ENCODE results near the gene PRPF19.

PRPF19 gene

DNA sequence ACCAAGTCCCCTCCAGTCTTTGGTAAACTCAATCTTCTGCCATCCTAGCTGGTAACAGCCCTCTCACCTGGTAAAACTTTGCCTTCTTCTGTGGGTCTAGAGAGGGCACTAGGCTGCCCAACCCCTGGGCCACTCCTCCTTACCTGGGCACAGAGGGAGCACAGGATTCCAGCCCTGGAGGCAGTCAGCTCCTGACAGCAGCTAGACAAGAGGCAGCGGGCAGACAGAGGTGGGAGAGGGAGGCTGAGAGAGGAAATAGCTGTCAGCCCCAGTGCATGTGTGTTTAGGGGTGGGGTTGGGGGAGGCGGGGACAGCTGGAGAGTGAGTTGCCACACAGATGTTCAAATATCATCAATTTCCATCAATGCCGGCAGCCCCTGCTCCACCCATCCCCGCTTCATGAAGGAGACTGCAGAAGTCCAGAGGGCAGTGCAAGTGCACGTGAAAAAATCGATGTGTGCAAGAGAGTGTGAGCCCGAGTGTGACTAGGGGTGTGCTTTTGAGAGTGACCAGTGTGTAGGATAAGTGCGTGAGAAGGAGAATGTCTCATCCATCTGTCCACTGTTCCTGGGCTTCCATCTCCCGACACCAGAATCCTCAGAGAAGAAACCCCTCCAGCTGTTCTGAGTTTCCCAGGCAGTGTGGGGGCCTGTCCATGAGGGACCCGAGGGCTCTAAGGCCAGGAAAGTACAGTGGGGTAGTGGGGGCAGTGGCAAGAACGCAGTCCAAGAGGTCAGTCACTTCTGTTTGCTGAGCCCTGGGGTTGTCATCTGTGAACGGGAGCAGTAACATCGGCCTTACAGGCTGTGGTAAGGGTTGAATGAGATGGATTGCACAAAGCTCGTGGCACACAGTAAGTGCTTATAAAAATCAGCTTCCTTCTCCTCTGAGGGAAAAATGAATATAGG, 50.4 kb downstream of the PRPF19 start, which contains the start of gene PTGDR2:
PTGDR2 (minus strand) TSS at position 225 of the 908 bp plus-strand sequence. CDS start 2,228 bp downstream, outside the sequence.
- DNase-seq: no peak

DNA sequence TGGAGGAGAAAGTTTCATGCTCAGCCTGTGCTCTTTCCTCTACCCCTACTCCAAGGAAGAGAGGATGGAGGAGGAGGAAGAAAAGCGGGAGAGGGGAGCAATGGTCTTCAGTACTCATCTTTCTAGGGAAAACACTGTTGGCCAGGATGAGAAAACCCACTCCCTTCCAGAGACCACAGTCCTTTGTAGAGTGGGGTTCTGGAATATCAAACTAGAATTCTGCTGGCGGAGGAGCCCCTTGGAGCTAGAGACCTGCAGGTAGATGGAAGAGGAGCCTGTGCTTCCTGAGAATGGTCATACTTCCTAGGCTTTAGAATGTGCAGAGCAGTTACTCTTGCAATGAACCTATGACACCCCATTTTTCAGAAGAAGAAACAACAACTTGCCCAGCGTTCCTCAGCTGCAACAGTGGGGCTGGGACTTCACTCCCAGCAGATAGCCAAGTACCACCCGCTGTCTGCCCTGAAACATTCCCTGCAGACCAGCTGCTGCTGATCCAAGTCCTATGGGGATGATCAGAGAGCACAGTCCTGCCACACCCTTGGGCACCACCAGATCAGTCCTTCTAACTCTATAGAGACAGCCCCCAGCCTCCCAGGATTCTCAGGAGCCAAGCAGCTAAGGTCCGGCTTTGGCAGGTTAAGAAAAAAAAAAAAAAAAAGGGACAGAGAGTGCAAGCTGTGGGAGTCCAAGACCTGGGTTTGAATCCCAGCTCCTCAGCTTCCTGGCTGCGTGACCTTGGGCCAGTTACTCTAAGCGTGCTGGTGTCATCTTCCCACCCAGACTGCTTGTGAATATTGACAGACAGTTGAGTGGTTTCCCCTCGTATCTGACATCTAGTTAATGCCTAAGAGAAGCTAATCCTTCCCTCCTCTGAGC, 51.3 kb downstream of the PRPF19 start:
- no peak for DNase-seq

DNA sequence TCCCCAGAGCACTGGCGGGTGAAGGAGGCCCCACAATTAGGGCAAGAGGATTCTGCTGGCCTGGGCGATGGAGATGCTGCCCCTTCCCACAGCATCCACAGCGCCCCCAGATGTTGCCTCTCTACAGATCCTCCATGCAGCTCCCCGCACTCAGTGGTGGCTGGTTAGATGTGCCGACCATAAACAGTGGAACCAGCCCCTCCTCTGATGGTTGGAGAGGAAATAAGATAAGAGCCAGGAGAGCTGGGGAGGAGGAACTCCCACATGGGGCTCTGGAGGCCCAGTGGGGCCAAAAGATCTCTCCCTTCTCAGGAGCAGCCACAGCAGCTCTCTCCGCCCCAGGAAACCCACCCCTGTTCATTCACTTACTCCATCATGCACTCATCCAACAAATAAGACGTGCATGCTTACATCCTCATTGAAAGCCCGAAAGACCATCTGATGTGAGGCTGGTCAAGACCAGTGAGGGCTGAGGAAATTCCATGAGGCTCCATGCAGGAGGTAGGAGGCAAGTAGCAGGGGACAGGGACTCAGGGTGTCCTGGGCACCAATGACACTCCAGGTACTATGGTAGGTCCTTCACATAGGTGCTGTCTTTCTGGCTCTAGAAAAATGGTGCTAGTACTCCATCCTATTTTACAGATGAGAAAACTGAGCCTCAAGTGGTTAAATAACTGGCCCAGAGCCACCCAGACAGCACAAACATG, 52.1 kb downstream of the PRPF19 start:
- no peak for DNase-seq

DNA sequence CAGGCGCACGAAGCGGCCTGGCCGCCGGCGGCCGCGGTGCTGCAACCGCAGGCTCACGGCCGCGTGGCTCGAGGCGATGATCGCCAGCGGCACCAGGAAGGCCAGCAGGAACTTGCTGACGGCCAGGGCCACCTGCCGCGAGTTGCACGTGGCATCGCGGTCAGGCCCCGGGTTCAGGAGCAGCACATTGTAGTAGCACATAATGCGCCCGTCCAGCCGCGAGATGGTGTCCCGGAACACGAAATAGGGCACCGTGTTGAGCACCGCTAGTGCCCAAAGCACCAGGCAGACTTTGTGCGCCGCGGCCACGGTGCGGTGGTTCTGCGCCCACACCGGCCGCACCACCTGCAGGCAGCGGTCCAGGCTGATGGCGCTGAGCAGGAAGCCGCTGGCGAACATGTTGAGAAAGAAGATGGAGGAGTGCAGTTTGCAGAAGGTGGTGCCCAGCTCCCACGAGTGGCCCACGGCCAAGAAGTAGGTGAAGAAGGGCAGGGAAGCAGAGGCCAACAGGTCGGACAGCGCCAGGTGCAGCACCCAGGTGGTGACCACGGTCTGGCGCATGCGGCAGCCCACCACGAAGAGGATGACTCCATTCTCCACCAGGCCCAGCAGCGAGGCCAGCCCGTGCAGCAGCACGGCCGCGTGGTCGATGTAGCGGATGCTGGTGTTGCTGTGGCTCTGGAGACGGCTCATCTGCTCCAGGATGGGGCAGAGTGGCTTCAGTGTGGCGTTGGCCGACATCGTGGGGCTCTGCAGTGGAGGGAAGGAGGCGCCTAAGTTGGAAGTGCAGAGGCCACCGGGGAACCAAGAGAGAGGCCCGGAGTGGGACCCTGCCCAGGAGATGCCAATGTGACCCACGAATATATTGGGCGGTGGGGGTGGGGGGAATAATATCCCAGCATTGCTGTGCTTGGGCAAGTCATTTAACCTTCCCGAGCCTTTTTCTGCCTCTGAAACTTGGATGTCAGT, 53.1 kb downstream of the PRPF19 start:
- DNase-seq: no peak

DNA sequence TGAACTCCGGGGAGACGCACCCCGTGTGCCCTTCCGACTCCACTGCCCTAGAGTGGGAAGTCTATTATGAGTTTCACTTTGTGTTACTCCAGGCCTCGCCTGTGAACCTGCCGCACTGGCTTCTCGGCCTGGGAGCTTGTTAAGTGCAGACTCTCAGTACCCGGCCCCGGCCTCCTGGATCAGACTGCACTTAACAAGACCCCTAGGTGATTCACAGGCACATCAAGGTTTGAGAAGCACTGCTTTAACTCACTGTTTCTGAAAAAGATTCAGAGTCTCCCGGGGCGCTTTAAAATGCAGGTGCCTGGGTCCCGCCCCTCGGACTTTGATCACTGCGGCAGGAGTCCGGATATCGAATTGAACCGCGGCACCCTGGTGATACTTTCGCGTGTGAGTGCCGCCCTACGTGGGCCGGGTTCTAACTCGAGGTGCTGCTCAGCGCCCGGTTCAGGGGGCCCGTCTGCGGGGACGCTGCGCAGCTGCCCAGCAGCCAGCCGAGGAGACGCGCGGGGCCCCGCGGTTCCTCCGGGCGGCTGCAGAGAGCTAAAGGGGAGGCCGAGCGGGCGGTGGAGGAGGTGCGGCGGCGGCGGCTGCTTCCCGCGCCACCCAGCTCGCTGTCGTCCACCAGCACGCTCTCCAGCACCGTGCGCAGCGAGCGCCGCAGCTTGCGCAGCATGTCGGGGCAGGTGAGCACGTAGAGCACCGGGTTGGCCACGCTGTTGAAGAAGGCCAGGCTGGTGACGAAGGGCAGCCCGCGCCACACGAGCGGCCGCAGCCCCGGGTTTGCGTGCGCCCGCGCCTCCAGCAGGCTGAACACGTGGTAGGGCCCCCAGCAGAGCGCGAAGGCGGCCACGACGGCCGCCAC, 54.0 kb downstream of the PRPF19 start:
- no peak for DNase-seq

DNA sequence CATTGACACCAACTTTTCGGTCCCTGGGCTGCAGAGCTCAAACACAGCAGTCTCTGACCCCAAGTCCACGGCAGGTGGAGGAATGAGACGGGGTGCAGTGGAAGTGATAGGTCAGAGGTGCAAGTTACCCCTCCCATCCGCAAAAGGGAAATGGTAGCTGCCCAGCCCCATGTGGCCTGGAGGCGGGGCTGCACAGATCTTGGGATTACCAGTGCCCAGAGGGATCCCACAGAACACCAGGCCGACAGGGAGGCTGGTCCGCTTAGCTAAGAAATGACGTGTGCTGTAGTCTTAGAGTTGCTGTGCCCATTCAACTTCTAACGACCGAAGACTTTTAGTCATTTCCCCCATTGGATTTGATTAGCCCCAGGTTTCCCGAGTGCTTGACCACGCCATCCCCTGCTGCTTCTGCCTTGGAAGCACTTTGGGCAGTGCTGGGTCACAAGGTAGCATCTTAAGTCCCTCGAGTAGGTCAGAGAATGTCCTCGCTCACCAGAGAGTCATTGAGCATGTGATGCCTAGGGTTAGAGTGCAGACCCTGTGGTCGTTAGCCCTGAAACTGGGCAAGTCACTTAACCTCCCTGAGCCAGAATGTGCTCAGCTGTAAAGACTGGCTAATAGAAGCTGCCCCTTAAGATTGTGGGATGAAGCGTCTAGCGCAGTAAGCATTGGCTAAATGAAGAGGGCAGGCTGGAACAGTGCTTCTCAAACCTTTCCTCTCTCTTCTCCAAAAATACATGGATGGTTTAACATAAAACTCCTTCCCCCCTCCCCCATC, 54.9 kb downstream of the PRPF19 start:
- no peak for DNase-seq

DNA sequence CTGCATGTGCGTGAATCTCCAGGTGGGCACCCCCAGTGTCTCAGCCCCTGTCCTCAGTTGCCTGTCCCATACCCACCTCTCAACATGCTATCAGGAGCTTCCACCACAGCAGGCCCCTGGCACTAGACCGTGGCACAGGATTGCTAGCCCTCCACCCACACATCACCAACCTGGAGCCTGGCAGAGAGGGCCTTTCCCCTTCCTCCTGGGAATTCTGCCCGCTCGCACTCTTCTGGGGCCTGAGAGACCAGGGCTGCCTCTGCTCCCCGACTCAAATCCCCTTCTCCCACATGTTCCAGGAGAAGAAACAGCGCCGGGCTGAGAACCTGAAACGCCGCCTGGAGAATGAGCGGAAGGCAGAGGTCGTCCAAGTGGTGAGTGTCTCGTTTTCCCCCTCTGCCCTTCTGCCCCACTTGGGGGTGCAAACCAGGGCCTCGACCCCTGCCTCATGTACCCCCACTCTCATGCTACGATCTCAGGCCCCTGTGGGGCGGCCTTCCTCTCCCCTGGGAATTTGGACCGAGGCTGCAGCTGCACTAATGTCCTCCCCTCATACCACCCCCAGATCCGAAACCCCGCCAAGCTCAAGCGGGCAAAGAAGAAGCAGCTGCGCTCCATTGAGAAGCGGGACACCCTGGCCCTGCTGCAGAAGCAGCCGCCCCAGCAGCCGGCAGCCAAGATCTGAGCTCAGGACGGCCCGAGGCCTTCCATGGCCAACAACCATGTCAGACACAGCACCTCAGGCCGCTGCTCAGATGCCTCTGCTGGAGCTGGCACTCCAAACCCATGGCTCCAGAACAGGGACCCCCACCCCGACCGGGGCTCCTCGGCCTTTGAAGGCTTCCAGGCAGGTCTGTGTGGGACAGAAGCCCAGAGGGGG, 56.5 kb downstream of the PRPF19 start:
- DNase-seq: no peak

DNA sequence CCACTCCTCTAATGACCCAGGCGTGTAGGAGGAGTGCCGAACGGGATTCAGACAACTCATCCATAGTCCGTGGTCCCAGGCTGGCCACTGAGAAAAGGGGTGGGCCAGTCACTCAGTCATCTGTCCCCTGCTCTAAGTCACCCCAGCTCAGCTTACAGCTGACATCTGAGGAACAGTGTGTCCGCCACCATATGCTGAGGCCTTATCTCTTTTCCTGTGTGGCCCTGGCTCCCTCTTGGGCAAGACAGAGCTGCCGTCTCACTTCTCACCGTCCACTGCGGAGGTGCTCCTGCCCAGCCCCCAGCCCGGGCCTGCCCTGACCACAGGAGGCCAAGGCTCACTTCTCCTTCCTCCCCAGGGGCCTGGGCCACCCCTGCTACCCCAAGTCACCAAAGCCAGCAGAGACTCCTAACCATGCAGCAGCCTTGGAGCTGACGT, 57.7 kb downstream of the PRPF19 start:
- DNase-seq: no peak

DNA sequence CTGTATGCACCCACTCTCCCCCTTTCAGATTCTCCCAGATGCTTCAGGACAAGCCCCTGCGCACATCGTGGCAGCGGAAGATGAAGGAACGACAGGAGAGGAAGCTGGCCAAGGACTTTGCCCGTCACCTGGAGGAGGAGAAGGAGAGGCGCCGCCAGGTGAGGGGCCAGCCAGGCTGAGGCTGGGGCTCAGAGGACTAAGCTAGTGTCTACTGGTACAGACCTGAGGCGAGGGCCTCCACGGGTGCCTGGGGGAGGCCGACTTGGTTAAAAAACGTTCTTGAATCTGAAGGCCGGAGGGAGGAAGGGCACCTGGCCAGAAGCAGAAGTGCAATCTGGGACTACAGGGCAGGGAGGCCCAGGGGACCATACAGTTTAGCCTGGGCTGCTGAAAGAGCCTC, 58.5 kb downstream of the PRPF19 start:
- no peak for DNase-seq

DNA sequence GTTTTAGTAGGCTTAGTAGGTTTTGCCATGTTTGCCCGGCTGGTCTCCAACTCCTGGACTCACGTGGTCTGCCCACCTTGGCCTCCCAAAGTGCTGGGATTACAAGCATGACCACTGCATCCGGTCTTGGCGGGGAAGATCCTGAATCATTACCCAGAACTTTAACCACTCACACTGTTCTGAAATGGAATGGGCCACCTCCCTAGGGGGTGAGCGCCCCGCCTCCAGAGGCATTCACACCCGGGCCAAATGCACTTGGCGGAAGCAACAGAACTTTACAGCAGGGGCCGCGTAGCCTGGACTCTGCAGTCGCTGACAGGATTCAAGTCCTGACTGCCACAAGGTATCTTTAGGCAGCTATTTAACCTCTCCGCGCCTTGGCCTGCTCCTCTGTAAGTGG, 59.1 kb downstream of the PRPF19 start:
- no peak for DNase-seq

DNA sequence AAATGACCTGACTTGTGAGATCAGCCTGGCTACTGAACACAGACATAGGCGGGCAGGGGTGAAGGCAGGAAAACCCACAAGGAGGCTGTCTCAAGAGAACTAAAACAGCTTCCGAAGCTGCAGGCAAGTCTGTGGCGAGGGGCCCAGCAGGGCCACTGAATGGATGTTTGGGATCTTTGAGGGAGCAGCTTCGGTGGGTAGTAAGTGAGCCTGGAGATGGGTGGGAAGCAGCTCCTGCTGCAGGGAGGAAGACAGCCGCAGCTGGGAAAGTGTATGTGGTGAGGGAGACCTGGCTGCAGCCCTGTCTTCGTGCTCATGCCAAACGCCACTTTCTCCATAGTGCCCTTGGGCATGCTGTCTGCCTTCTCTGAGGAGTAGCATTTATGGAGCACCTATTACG, 61.0 kb downstream of the PRPF19 start:
- no peak for DNase-seq

DNA sequence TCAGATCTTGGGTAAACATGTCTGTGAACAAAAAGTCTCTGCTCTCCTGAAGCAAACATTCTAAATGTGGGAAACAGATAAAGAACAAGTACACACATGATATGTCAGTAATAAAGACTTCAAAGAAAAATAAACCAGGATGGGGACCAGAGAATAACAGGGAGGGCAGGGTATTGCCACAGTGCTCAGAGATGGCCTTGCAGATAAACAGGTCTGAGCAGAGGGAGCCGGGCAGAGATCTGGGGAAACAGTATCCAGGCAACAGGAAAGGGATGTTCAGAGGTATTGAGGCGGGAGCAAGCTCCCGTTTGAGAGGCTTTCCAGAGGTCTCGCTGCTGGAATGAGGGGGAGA, 61.5 kb downstream of the PRPF19 start:
- DNase-seq: no peak

DNA sequence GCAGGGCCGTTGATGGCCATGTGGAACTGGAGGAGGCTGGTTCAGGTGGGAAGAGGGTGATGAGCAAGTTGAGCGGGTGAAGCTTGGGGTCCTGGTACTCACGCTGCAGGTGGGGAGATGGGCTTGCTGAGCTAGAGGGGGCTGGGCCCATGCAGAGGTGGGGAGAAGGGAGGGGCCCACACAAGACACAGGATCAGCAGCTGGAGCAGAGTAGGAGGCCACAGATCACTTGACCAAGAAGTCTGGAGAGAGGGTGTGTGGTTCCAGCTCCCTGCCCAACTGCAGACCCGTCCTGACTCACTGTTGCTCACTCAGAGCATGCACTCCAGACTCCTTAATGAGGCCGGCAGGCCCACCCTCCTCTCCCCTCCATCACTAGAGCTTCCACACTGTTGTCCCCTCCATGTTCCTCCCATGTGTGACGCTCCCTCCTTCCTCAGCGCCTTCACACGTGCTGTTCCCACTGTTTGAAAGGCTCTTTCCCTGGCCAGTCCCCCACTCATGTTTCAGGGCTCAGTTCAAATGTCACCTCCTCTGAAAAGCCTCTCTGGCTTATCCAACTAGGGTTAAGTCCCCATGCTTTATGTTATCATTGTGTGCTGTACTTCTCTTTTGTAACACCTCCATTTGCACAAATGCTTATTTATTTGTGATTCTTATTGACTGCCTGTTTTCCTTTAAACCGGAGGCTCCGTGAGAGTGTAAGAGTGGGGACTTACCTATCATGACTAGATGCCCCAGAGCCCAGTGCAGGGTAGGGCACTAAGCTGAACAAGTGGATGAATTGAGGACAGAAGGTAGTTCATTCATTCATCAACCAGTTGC, 62.1 kb downstream of the PRPF19 start:
- no peak for DNase-seq

DNA sequence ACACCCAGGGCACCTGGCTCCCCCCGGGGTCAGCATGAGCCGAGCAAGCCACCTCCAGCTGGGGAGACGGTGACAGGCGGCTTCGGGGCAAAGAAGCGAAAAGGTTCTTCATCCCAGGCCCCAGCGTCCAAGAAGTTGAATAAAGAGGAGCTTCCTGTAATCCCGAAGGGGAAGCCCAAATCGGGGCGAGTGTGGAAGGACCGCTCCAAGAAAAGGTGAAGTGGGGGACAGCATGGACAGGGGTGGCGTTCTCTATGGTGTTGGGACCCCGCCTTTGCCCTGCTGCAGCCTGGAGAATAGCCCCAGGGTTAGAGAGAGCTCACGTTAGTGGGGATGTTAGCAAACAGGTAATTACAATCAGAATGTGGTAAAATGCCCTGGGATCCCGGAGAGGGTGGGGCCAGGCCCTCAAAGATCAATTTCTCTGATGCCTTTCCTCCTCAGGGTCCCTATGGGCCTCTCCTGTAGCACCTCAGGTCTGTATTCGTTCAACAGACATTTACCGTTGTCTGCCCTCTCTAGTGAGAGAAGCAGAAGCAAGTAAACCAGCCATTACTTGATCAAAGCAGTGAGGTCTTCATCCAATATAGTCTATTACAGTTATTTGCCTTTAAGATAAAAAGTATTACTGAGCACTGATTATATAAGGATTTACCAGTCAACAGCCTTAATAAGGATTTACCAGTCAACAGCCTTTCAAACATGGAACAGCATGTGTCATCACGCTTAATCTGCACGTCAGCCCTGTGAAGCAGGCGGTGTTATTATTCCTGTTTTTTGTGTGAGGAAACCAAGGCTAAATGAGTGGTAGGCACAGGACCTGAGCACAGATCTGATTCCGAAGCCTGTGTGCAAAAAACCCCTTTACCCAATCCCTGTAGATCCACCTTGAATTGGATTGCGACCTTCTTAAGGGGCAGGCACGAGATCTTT, 63.5 kb downstream of the PRPF19 start:
- no peak for DNase-seq

DNA sequence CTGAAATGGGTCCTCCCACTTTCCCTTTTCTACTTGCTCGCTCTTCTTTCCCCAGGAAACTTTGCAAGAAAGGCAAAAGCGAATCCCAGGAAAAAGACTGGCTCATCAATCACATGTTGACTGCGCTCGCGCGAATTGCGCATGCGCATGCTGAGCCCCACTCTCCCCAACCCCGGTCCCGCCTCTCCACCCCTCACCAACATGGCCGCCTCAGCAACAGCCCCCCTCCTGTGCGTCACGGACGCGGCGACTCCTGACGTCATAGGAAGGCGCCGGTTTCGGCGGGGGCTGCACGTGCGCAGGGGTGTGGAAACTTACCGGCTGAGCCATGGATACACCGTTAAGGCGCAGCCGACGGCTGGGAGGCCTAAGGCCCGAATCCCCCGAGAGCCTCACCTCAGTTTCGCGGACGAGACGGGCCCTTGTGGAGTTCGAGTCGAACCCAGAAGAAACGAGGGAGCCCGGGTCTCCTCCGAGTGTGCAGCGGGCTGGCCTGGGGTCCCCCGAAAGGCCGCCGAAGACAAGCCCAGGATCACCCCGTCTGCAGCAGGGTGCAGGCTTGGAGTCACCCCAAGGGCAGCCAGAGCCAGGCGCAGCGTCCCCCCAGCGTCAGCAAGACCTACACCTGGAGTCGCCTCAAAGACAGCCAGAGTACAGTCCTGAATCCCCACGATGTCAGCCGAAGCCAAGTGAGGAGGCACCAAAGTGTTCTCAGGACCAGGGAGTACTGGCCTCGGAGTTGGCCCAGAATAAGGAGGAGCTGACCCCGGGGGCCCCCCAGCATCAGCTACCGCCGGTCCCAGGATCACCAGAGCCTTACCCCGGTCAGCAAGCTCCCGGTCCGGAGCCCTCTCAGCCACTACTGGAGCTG, 64.4 kb downstream of the PRPF19 start, which contains the start of gene CCDC86:
CCDC86 (plus strand) TSS at position 317 of the 871 bp plus-strand sequence; CDS start at position 329, 12 bp downstream.
- peak; percentile 57 for DNase-seq
